Measurements from ENCODE around the gene CFAP210. TPM values are rescaled to one million over a fixed set of nuclear protein-coding genes. Genes with fewer than 3 reads are reported as not detected.

CFAP210 gene, protein sequence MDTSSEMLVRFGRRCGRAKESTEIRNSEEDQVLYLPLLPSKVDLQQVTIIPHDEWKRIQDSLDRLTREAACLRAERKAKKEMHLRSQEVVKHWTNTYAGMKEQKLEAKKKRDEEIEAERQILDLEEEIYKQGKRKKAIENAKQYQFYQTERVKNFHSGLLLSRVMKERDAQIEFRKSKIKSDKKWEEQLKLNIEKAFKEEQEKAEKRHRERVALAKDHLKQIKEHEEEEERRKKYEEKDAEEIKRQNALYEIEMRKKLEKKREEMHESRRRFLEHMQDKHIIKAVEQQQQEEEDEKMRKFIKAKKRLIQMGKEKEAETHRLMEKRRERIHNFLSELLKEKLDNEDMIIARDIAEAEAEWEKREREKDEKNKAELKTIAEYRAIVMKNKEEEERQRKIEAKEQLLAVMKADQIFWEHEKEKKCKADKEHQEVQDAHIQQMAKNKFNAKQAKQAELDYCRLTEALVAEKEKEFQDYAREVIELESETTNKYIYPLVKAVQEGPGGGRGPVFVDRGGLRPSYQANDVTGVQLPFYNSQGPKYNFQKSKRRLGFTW
- total RNA-seq (10 to 100 TPM; 12.6 to 21.8 TPM), polyA plus RNA-seq (ENCODE audit: insufficient read depth, low read depth, low replicate concordance) (17.2 TPM)
- long read RNA-seq, donor 1: 0 reads
- long read RNA-seq, donor 2: 0 reads

DNA sequence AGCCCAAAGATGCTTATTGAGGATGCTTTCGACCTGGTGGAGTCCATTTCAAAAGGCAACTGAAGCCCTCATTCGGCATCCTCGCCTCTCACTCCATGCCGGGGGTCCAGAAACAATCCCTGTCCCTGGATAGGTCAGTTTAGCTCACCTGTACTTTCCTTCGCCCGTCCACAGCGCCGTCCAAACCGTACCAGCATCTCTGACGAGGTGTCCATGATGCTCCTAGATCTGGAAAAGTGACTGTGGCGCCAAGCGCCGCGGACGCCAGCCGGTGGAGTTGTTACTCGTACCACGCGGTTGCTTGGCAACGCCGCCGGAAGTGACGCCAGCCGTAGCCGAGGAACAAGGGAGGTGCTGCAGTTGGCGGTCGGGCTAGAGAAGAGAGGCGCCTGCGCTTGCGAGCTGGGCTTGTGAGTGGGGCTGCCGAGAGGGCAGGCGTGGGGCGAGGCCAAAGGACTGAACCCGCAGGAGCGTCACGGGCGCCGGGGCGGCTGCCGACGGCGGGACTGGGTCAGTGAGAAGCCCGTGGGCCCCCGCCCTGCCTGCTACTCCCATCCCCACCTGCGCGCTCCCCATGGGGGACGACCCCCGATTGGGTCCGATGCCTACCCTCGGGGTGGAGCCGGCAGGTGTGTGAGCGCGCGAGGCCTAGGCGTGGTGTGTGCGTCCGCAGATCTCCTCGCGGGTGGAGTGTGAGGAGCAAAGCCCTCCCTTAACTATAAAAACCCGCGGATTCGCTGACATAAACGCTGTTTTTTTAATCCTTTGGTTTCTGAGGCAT lies at the start of gene CFAP210, which contains the start of gene PHOSPHO2:
Gene CFAP210, minus strand, starts transcription at position 293 of the 781 bp plus-strand sequence. Its CDS starts 78 bp downstream, at position 215.
Gene PHOSPHO2, plus strand, starts transcription at position 357 of the 781 bp plus-strand sequence. CDS start 6,503 bp downstream, outside the sequence.
- 0% methylated on average over 25 to 62 of the region's 63 CpGs for WGBS, 2 donors
- Histone ChIP-seq H3K36me3 (ENCODE audit: low read depth, missing control alignments) (no peaks in the 10 kb centered on the region), H3K27ac (peak within 1 kb of the TSS; percentile 75 to 83), H3K27me3 (no peaks in the 10 kb centered on the region), H3K4me3 (peak within 1 kb of the TSS; percentile 76 to 80), H3K9me3 (no peaks in the 10 kb centered on the region), H3K4me1 (no peaks in the 10 kb centered on the region)
- TF ChIP-seq POLR2A (IDR thresholded peaks at IDR 0.05): no peak
- peak; percentile 100 for DNase-seq
- intact Hi-C loops (cut with DNase I; ENCODE audit: low total_unique reads): no loop called here

DNA sequence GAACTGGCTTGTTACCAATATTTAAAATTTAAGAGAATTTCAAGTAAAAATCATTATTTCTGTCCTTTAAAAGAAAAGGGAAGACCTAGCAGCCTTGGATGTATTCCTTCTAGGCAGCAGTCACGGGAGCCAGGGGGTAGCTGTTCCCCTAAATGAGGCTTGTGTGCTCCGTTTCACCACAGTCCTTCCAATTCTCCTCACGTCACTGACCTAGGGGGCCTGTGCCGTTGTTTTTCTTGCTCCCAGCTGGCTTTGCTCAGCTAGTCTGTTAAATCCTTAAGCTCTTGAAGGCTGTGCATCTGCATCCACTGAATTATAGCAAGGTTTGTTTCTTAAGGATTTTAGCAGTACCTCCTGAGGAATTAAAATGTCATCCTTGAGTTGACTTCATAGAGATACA lies 49.3 kb upstream of the CFAP210 start:
- Histone ChIP-seq H3K9me3 (no peaks in the 10 kb centered on the region), H3K4me1 (no peaks in the 10 kb centered on the region), H3K27me3 (no peaks in the 10 kb centered on the region), H3K36me3 (ENCODE audit: low read depth, missing control alignments) (no peaks in the 10 kb centered on the region), H3K4me3 (no peak overlapping the region), H3K27ac (no peak overlapping the region)
- WGBS, 2 donors: 62 to 79% methylated on average over 4 of the region's 4 CpGs
- TF ChIP-seq POLR2A (IDR thresholded peaks at IDR 0.05) (no peak), CTCF (IDR thresholded peaks at IDR 0.05) (no peak)
- no peak for DNase-seq
- intact Hi-C loops (cut with DNase I; ENCODE audit: low total_unique reads): no loop called here

DNA sequence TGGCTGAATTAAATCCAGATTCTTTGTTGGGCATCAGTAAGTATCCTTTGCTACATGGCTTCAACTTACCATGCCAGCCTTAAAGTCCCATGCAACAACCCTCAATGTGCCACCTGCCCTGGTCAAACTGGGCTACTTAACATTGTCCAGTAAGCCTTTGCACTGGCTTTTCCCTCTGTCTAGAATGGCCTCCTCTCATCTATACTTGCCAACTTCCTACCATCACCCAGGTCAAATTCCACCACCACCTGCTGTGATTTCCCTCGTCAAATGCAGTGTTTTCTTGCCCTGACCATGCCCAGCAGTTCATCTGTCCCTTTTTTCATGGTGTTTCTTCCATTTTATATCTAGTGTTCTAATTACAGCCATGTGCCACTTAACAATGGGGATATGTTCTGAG lies 45.1 kb upstream of the CFAP210 start:
- no peak for DNase-seq
- TF ChIP-seq CTCF (IDR thresholded peaks at IDR 0.05): no peak
- TF ChIP-seq POLR2A (IDR thresholded peaks at IDR 0.05): no peak
- Histone ChIP-seq H3K9me3 (no peaks in the 10 kb centered on the region), H3K36me3 (ENCODE audit: low read depth, missing control alignments) (no peaks in the 10 kb centered on the region), H3K4me1 (peaks cover 10% of the 10 kb centered on the region), H3K27ac (no peak overlapping the region), H3K27me3 (no peaks in the 10 kb centered on the region), H3K4me3 (no peak overlapping the region)
- intact Hi-C loops (cut with DNase I; ENCODE audit: low total_unique reads): no loop called here
- WGBS, 2 donors: 79 to 87% methylated on average over 1 of the region's 1 CpG

GRCh38 chr2:169738566-169739229 lies 44.5 kb upstream of the CFAP210 start:
- H3K27ac ChIP-seq: no peak overlapping the region
- H3K4me3 ChIP-seq: no peak overlapping the region
- intact Hi-C loops (cut with DNase I; ENCODE audit: low total_unique reads): no loop called here
- WGBS, 2 donors: 61 to 68% methylated on average over 3 to 4 of the region's 5 CpGs
- H3K4me1 ChIP-seq: peaks cover 10% of the 10 kb centered on the region
- no peak for DNase-seq
- H3K36me3 ChIP-seq (ENCODE audit: low read depth, missing control alignments): no peaks in the 10 kb centered on the region
- TF ChIP-seq POLR2A (IDR thresholded peaks at IDR 0.05) (no peak), CTCF (IDR thresholded peaks at IDR 0.05) (no peak)
- no peaks in the 10 kb centered on the region for H3K27me3 ChIP-seq
- H3K9me3 ChIP-seq: no peaks in the 10 kb centered on the region
